GM18873 (cell line): Measurements from ENCODE around the gene C2CD2.
A peak's percentile ranks its signal among the peaks of the same experiment; 100 is the strongest.
"Not testable (repeated sequence)": the region's sequence is repeated elsewhere in the genome, so short reads cannot be mapped to it uniquely, and the experiment has no call there.

ENCODE experiments used
- ATAC-seq: cut with Tn5 transposase; IDR thresholded peaks from one replicate; pipeline ENCODE4 v1.9.1; 2021; ENCODE audit warnings: mild to moderate bottlenecking, moderate library complexity, moderate number of reproducible peaks; ENCODE audit not compliant: unreplicated experiment, low FRiP score

Gene C2CD2

GRCh38 chr21:41953831-41954653 is at the start of gene C2CD2:
C2CD2 (minus strand) TSS chr21:41954018; CDS start chr21:41953648, 370 bp downstream.
- ATAC-seq = no peak

- ATAC-seq = no peak
Measured at GRCh38 chr21:42003051-42003461, 49.2 kb upstream of the C2CD2 start.

GRCh38 chr21:42002421-42002958 is 48.7 kb upstream of the C2CD2 start:
- peak; percentile 70 for ATAC-seq

GRCh38 chr21:42001781-42002180 is 48.0 kb upstream of the C2CD2 start:
- no peak for ATAC-seq

- ATAC-seq = no peak
Measured at GRCh38 chr21:42000908-42001307, 47.1 kb upstream of the C2CD2 start.

- ATAC-seq = no peak
Measured at GRCh38 chr21:41997657-41998056, 43.8 kb upstream of the C2CD2 start.

- ATAC-seq = no peak
Measured at GRCh38 chr21:41995577-41995976, 41.8 kb upstream of the C2CD2 start.

- not testable (repeated sequence) for ATAC-seq
Measured at GRCh38 chr21:41994613-41995012, 40.8 kb upstream of the C2CD2 start.

GRCh38 chr21:41993744-41994143 is 39.9 kb upstream of the C2CD2 start:
- ATAC-seq = no peak

GRCh38 chr21:41992576-41992975 is 38.8 kb upstream of the C2CD2 start:
- no peak for ATAC-seq

- no peak for ATAC-seq
Measured at GRCh38 chr21:41991659-41992058, 37.8 kb upstream of the C2CD2 start.

GRCh38 chr21:41989698-41990097 is 35.9 kb upstream of the C2CD2 start:
- ATAC-seq = no peak

GRCh38 chr21:41987310-41987709 is 33.5 kb upstream of the C2CD2 start:
- no peak for ATAC-seq

- no peak for ATAC-seq
Measured at GRCh38 chr21:41985662-41986416, 32.0 kb upstream of the C2CD2 start.

- ATAC-seq = no peak
Measured at GRCh38 chr21:41983229-41983628, 29.4 kb upstream of the C2CD2 start.

- no peak for ATAC-seq
Measured at GRCh38 chr21:41980561-41980960, 26.7 kb upstream of the C2CD2 start.

- no peak for ATAC-seq
Measured at GRCh38 chr21:41979751-41980369, 26.0 kb upstream of the C2CD2 start.

- no peak for ATAC-seq
Measured at GRCh38 chr21:41979335-41979734, 25.5 kb upstream of the C2CD2 start.

GRCh38 chr21:41977034-41977950 is 23.5 kb upstream of the C2CD2 start:
- no peak for ATAC-seq

GRCh38 chr21:41976611-41977010 is 22.8 kb upstream of the C2CD2 start:
- no peak for ATAC-seq
